Body of pancreas (tissue), 4 donors: ENCODE results near the gene RUFY1. TPM values are rescaled to one million over a fixed set of nuclear protein-coding genes. Genes with fewer than 3 reads are reported as not detected.

Experiments used
- ATAC-seq: fragments of 150-250 bp; one replicate; pipeline ENCODE4 v1.9.1; 2016
- DNase-seq, 4 donors: peaks; one replicate each; pipeline ENCODE4 v3.0.0-alpha.2; 2019
- H3K27ac ChIP-seq, 4 donors: fragments of 200-600 bp; sonication (generic); 1 replicate in 3 of 4; 2 replicates in 1 of 4; pipeline versions ENCODE4 v1.5.1 to v1.6.1; 2016 to 2019; ENCODE audit warnings: mild to moderate bottlenecking in 1 of 4, mixed read lengths in 1 of 4, moderate library complexity in 1 of 4
- H3K27me3 ChIP-seq, 2 donors: fragments of 200-600 bp; sonication (generic); one replicate each; pipeline ENCODE4 v1.6.0; 2016; ENCODE audit warnings: mild to moderate bottlenecking in 1 of 2
- H3K36me3 ChIP-seq, 2 donors: fragments of 200-600 bp; sonication (generic); replicated peaks in 1 of 2; 2 replicates each; pipeline ENCODE4 v1.5.1; 2016; ENCODE audit warnings: low read depth in 2 of 2; ENCODE audit not compliant: insufficient read depth in 1 of 2
- H3K4me1 ChIP-seq: fragments of 200-600 bp; sonication (generic); one replicate; pipeline ENCODE4 v1.6.0; 2016
- H3K4me3 ChIP-seq, 2 donors: fragments of 200-600 bp; sonication (generic); 1 replicate in 1 of 2; 2 replicates in 1 of 2; pipeline ENCODE4 v1.5.1; 2016 to 2019
- H3K9me3 ChIP-seq, 3 donors: fragments of 200-600 bp; sonication (generic); 1 replicate in 2 of 3; 2 replicates in 1 of 3; pipeline ENCODE4 v1.5.1; 2016
- POLR2A ChIP-seq, 3 donors: fragments of 450-650 bp; IDR thresholded peaks; one replicate each; pipeline ENCODE4 v1.6.1; 2016; ENCODE audit warnings: antibody characterized with exemption in 3 of 3, mild to moderate bottlenecking in 2 of 3
- WGBS, 2 donors: methylation state at CpG; one replicate each; pipeline ENCODE4 v1.1.5; 2017; 5-methylcytosine and 5-hydroxymethylcytosine counted together
- intact Hi-C: fragments of 100-400 bp; cut with DNase I; formaldehyde crosslinking; loops from one replicate; pipeline ENCODE4 v1.15.1; 2023
- total RNA-seq, 2 donors: library from RNA; depleted of rRNA; stranded (reverse); fragments of >200 nt; gene quantifications; one replicate each; pipeline ENCODE4 v1.1.0, GENCODE V29; 2016
- TF ChIP-seq, protein P1 (sequence below), 7 experiments: fragments of 450-650 bp in 4 of 7; fragments of 200-600 bp in 3 of 7; sonication (generic) in 3 of 7; IDR thresholded peaks; one replicate each; pipeline ENCODE4 v1.5.1; 2016 to 2019; ENCODE audit warnings: antibody characterized with exemption in 7 of 7

The RUFY1 gene
- total RNA-seq, 2 donors from 2014 or later = 26.2 to 38.2 TPM

- Histone ChIP-seq H3K4me1 (no peaks in the 10 kb centered on the region), H3K36me3 (peaks cover 10 to 53% of the 10 kb centered on the region in 2 donors), H3K27ac (no peak overlapping the region), H3K4me3 (no peak overlapping the region), H3K27me3 (no peaks in the 10 kb centered on the region), H3K9me3 (no peaks in the 10 kb centered on the region)
- TF ChIP-seq, protein P1, sequence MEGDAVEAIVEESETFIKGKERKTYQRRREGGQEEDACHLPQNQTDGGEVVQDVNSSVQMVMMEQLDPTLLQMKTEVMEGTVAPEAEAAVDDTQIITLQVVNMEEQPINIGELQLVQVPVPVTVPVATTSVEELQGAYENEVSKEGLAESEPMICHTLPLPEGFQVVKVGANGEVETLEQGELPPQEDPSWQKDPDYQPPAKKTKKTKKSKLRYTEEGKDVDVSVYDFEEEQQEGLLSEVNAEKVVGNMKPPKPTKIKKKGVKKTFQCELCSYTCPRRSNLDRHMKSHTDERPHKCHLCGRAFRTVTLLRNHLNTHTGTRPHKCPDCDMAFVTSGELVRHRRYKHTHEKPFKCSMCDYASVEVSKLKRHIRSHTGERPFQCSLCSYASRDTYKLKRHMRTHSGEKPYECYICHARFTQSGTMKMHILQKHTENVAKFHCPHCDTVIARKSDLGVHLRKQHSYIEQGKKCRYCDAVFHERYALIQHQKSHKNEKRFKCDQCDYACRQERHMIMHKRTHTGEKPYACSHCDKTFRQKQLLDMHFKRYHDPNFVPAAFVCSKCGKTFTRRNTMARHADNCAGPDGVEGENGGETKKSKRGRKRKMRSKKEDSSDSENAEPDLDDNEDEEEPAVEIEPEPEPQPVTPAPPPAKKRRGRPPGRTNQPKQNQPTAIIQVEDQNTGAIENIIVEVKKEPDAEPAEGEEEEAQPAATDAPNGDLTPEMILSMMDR (IDR thresholded peaks at IDR 0.05) = no peak
- no peak for TF ChIP-seq POLR2A (IDR thresholded peaks at IDR 0.05)
- 82 to 84% methylated on average over 6 of the region's 6 CpGs for WGBS, 2 donors
- ATAC-seq = no peak
- DNase-seq = no peak
- intact Hi-C loops = no loop called here
Measured at GRCh38 chr5:179595916-179596315, 45.6 kb downstream of the RUFY1 start.

DNA sequence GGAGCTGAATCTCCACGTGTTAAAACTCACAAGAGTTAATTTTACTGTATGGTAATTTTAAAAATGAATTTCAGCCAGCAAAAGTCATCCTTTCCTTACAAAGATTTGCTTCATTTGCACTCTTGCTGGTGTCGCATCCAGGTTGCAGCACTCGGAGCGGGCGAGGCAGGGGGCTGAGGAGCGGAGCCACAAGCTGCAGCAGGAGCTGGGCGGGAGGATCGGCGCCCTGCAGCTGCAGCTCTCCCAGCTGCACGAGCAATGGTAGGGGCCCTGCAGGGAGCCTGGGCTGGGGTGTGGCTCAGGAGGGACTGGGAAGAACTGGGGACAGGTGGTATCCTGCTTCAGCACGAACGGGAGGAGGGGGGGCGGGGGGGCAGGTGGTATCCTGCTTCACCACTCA lies 46.1 kb downstream of the RUFY1 start:
- no peaks in the 10 kb centered on the region for H3K9me3 ChIP-seq
- intact Hi-C loops = no loop called here
- 86 to 95% methylated on average over 7 to 13 of the region's 13 CpGs for WGBS, 2 donors
- no peaks in the 10 kb centered on the region for H3K27me3 ChIP-seq
- H3K27ac ChIP-seq = no peak overlapping the region
- H3K36me3 ChIP-seq = peaks cover 10 to 53% of the 10 kb centered on the region in 2 donors
- TF ChIP-seq, protein P1 (IDR thresholded peaks at IDR 0.05) = no peak
- DNase-seq = no peak
- no peak overlapping the region for H3K4me3 ChIP-seq
- no peaks in the 10 kb centered on the region for H3K4me1 ChIP-seq
- no peak for ATAC-seq

DNA sequence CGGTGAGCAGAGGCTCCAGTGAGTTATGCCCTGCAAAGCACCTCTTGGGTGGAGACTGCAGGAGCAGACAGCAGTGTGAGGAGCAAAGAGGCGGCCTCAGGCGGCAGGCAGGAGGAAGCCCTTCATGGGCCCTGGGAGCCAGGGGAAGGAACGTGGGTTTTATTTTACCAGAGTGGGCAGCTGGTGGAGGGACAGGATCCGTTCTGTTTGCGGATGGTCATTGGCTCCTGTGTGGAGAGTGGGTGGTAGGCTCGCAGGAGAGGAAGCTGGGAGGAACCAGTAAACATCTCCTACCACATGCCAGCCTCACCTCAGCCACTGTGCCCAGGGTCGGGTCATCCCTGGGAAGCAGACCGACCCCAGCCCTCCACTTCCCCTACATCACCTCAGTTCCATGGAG lies 48.7 kb downstream of the RUFY1 start:
- Histone ChIP-seq H3K9me3 (no peaks in the 10 kb centered on the region), H3K36me3 (peaks cover under 1 to 47% of the 10 kb centered on the region in 2 donors), H3K4me1 (no peaks in the 10 kb centered on the region), H3K27ac (no peak overlapping the region), H3K27me3 (no peaks in the 10 kb centered on the region), H3K4me3 (no peak overlapping the region)
- ATAC-seq (no peak), DNase-seq (no peak)
- TF ChIP-seq POLR2A (IDR thresholded peaks at IDR 0.05) = no peak
- TF ChIP-seq, protein P1 (IDR thresholded peaks at IDR 0.05) = no peak
- intact Hi-C loops = no loop called here
- WGBS, 2 donors = 92 to 98% methylated on average over 7 to 8 of the region's 9 CpGs

GRCh38 chr5:179599566-179599965 lies 49.2 kb downstream of the RUFY1 start:
- DNase-seq = no peak
- H3K36me3 ChIP-seq = peaks cover 0 to 45% of the 10 kb centered on the region in 2 donors
- H3K27me3 ChIP-seq = no peaks in the 10 kb centered on the region
- intact Hi-C loops = no loop called here
- H3K27ac ChIP-seq = no peak overlapping the region
- no peaks in the 10 kb centered on the region for H3K9me3 ChIP-seq
- H3K4me1 ChIP-seq = no peaks in the 10 kb centered on the region
- H3K4me3 ChIP-seq = no peak overlapping the region
- ATAC-seq = no peak
- TF ChIP-seq, protein P1 (IDR thresholded peaks at IDR 0.05) = no peak
- WGBS, 2 donors = 91 to 93% methylated on average over 10 to 16 of the region's 16 CpGs

GRCh38 chr5:179599973-179600372 lies 49.6 kb downstream of the RUFY1 start:
- Histone ChIP-seq H3K27ac (no peak overlapping the region), H3K4me1 (no peaks in the 10 kb centered on the region), H3K4me3 (no peak overlapping the region), H3K9me3 (no peaks in the 10 kb centered on the region), H3K27me3 (no peaks in the 10 kb centered on the region), H3K36me3 (peaks cover 0 to 43% of the 10 kb centered on the region in 2 donors)
- ATAC-seq (no peak), DNase-seq (peak in 1 of 4 donors; percentile 30)
- intact Hi-C loops = no loop called here
- whole genome bisulfite sequencing, 2 donors = 80 to 93% methylated on average over 8 to 9 of the region's 9 CpGs
- no peak for TF ChIP-seq POLR2A (IDR thresholded peaks at IDR 0.05)
- TF ChIP-seq, protein P1 (IDR thresholded peaks at IDR 0.05) = no peak
